HepG2 (cell line): ENCODE measurements around the gene STRADB. TPM values are rescaled to one million over a fixed set of nuclear protein-coding genes. Genes with fewer than 3 reads are reported as not detected.

Experiments used
- ATAC-seq: fragments of 200-7000 bp; cut with Tn5 transposase; 3 replicates; pipeline ENCODE4 v1.9.1; 2020; ENCODE audit warnings: mild to moderate bottlenecking, moderate library complexity
- BruUV-seq: library from RNA; stranded (reverse); fragments of 400-500 nt; replicated peaks from 2 replicates; lab custom pipeline; 2021; lab: Mats Ljungman, UMichigan
- CTCF ChIA-PET: fragments of 300-600 bp; formaldehyde crosslinking; extraction: SDS; loops from one replicate; lab custom pipeline; 2021; ENCODE audit warnings: low total read pairs, inconsistent platforms, low intra/inter-chr PET ratio; lab: Yijun Ruan, JAX
- POLR2A ChIA-PET: fragments of 350-600 bp; sonication (Branson Sonifier 250); formaldehyde crosslinking; loops from one replicate; lab custom pipeline; 2020; ENCODE audit warnings: antibody characterized with exemption, inconsistent platforms; lab: Yijun Ruan, JAX
- DNase-seq: peaks from one replicate; pipeline ENCODE4 v3.0.0-alpha.2; 2015; ENCODE audit warnings: low spot score
- FAIRE-seq: peaks from 3 replicates; lab custom pipeline; 2011; peaks lifted over from hg19 to GRCh38; lab: Jason Lieb, UNC
- H2AFZ ChIP-seq: one replicate; pipeline ENCODE4 v1.6.1; 2011; ENCODE audit warnings: low read length, inconsistent platforms
- H3K27ac ChIP-seq: fragments of 300-600 bp; 3 replicates; pipeline ENCODE4 v1.8.0; 2011; ENCODE audit warnings: mixed run types, mild to moderate bottlenecking, mixed read lengths, low read length, inconsistent platforms; ENCODE audit not compliant: insufficient read depth; ENCODE audit errors: extremely low read length
- H3K27me3 ChIP-seq, 2 experiments: fragments of 200-600 bp in 1 of 2; 2 replicates in 1 of 2; 3 replicates in 1 of 2; pipeline versions ENCODE4 v1.6.0 to v1.8.0; 2011; ENCODE audit warnings: low read length in 2 of 2, mild to moderate bottlenecking in 2 of 2, moderate library complexity in 2 of 2, inconsistent platforms in 1 of 2; ENCODE audit not compliant: insufficient read depth in 2 of 2, control insufficient read depth in 1 of 2
- H3K36me3 ChIP-seq, 2 experiments: fragments of 200-600 bp in 1 of 2; replicated peaks in 1 of 2; 2 replicates in 1 of 2; 3 replicates in 1 of 2; pipeline versions ENCODE4 v1.5.1 to v1.8.0; 2011; ENCODE audit warnings: low read length in 2 of 2, inconsistent platforms in 1 of 2; ENCODE audit not compliant: insufficient read depth in 2 of 2, control insufficient read depth in 1 of 2
- H3K4me1 ChIP-seq: 2 replicates; pipeline ENCODE4 v1.5.1; 2012; ENCODE audit warnings: low read length, inconsistent platforms; ENCODE audit not compliant: insufficient read depth
- H3K4me2 ChIP-seq: 2 replicates; pipeline ENCODE4 v1.6.0; 2011; ENCODE audit warnings: low read depth, low read length, inconsistent platforms
- H3K4me3 ChIP-seq, 3 experiments: fragments of 200-600 bp in 1 of 3; sonication (generic), shearing (Covaris generic) in 1 of 3; replicated peaks in 1 of 3; 2 replicates each; pipeline ENCODE4 v1.5.1; 2011 to 2016; ENCODE audit warnings: low read length in 3 of 3, inconsistent platforms in 2 of 3, low read depth in 2 of 3, mild to moderate bottlenecking in 2 of 3, control low read depth in 1 of 3, mixed read lengths in 1 of 3; ENCODE audit not compliant: insufficient read depth in 1 of 3
- H3K79me2 ChIP-seq: one replicate; pipeline ENCODE4 v1.6.1; 2011; ENCODE audit warnings: low read length, inconsistent platforms; ENCODE audit not compliant: insufficient read depth
- H3K9ac ChIP-seq: 2 replicates; pipeline ENCODE4 v1.6.0; 2011; ENCODE audit warnings: mild to moderate bottlenecking, low read depth, low read length, inconsistent platforms; ENCODE audit not compliant: insufficient read depth
- H3K9me3 ChIP-seq: 2 replicates; pipeline ENCODE4 v1.5.1; 2012; ENCODE audit warnings: mild to moderate bottlenecking, low read length
- H4K20me1 ChIP-seq: 2 replicates; pipeline ENCODE4 v1.6.0; 2011; ENCODE audit warnings: inconsistent platforms, mild to moderate bottlenecking, low read length, moderate library complexity; ENCODE audit not compliant: insufficient read depth
- ARID2 ChIP-seq: sonication (generic); formaldehyde crosslinking; IDR thresholded peaks from 2 replicates; pipeline ENCODE4 v1.8.1; 2022; ENCODE audit warnings: mild to moderate bottlenecking, missing genetic modification reagents, borderline replicate concordance
- GPBP1L1 ChIP-seq: sonication (generic); formaldehyde crosslinking; IDR thresholded peaks from 2 replicates; pipeline ENCODE4 v1.5.0; 2020; ENCODE audit warnings: mild to moderate bottlenecking, missing genetic modification reagents
- MEIS2 ChIP-seq: sonication (generic); formaldehyde crosslinking; IDR thresholded peaks from 2 replicates; pipeline ENCODE4 v1.9.0; 2021; ENCODE audit warnings: mild to moderate bottlenecking, missing genetic modification reagents
- PAF1 ChIP-seq: IDR thresholded peaks from 2 replicates; pipeline ENCODE4 v1.6.1; 2016; ENCODE audit warnings: missing genetic modification reagents, missing compliant biosample characterization
- ZBTB40 ChIP-seq, 2 experiments: fragments of 450-650 bp in 1 of 2; sonication (generic) in 1 of 2; formaldehyde crosslinking in 1 of 2; IDR thresholded peaks; 2 replicates each; pipeline versions ENCODE4 v1.6.1 to v1.8.0; 2016 to 2022; ENCODE audit warnings: antibody characterized with exemption in 1 of 2, mild to moderate bottlenecking in 1 of 2, missing genetic modification reagents in 1 of 2
- ZFP91 ChIP-seq: sonication (generic); formaldehyde crosslinking; IDR thresholded peaks from 2 replicates; pipeline ENCODE4 v1.9.0; 2022; ENCODE audit warnings: missing genetic modification reagents, mild to moderate bottlenecking, borderline replicate concordance
- ZNF224 ChIP-seq: sonication (generic); formaldehyde crosslinking; IDR thresholded peaks from 2 replicates; pipeline ENCODE4 v1.5.0; 2020; ENCODE audit warnings: mild to moderate bottlenecking, missing genetic modification reagents
- ZNF784 ChIP-seq: sonication (generic); formaldehyde crosslinking; IDR thresholded peaks from 2 replicates; pipeline ENCODE4 v1.5.1; 2020; ENCODE audit warnings: missing genetic modification reagents, mild to moderate bottlenecking, borderline replicate concordance
- WGBS: methylation state at CpG from one replicate; pipeline ENCODE4 v1.1.6; 2017; ENCODE audit warnings: low lambda C conversion rate; 5-methylcytosine and 5-hydroxymethylcytosine counted together
- in situ Hi-C: cut with HindIII; loops from 2 replicates; pipeline ENCODE4 v1.10.0; 2017; ENCODE audit warnings: low pct_unique_long_range_greater_than_20kb; ENCODE audit not compliant: extremely low pct_ligation_motif_present
- intact Hi-C: fragments of 100-400 bp; cut with micrococcal nuclease; formaldehyde crosslinking; loops from one replicate; pipeline ENCODE4 v1.10.0; 2022; ENCODE audit not compliant: unreplicated experiment
- polyA plus RNA-seq, 8 experiments: library from polyadenylated mRNA; depleted of rRNA in 3 of 8; stranded (reverse) in 7 of 8; unstranded in 1 of 8; fragments of >200 nt; fragmentation: Illumina TruSeq in 4 of 8; extraction: Trizol in 4 of 8; gene quantifications; 2 replicates each; pipeline versions ENCODE4 v1.2.1 to v1.2.3, GENCODE V29; 2011 to 2016; ENCODE audit warnings: low read depth in 4 of 8, missing spikeins in 1 of 8, mixed read lengths in 1 of 8; ENCODE audit not compliant: insufficient read depth in 1 of 8
- total RNA-seq, 5 experiments: library from RNA; depleted of rRNA; stranded (reverse); fragments of >200 nt; fragmentation: Illumina TruSeq; extraction: Trizol; gene quantifications; 2 replicates each; pipeline ENCODE4 v1.2.3, GENCODE V29; 2016; ENCODE audit warnings: low read depth in 1 of 5

STRADB gene
- total and polyA plus RNA-seq, 2 of the 13 experiments (the other 11 are each of a cell fraction or from before 2014, with no cell fraction given) = 34.1 to 66.6 TPM

GRCh38 chr2:201419986-201420385 lies 31.6 kb upstream of the STRADB start (continued):
- TF ChIP-seq ARID2 (CRISPR knock-in tag) = no peak
- TF ChIP-seq ZNF224 (CRISPR knock-in tag) = no peak

- Histone ChIP-seq H3K9me3 (no peaks in the 10 kb centered on the region), H3K27me3 (no peaks in the 10 kb centered on the region), H3K4me3 (no peak overlapping the region), H3K9ac (no peak overlapping the region), H2AFZ (no peak overlapping the region), H4K20me1 (no peaks in the 10 kb centered on the region), H3K79me2 (peaks cover 3% of the 10 kb centered on the region), H3K4me2 (no peak overlapping the region), H3K27ac (no peak overlapping the region), H3K4me1 (peaks cover 8% of the 10 kb centered on the region; the same call in 1 of the 2 replicates), H3K36me3 (peaks cover 3 to 7% of the 10 kb centered on the region in 2 experiments; a peak in 2 of 5 replicates)
- CTCF ChIA-PET = no interaction called here
- intact Hi-C loops (no loop called here), in situ Hi-C loops (no loop called here)
- WGBS = 95% methylated on average over 3 of the region's 3 CpGs
- DNase-seq (no peak), FAIRE-seq (no peak), ATAC-seq (no peak)
- no TSS peak for BruUV-seq
- POLR2A ChIA-PET = no interaction called here
- TF ChIP-seq MEIS2 (CRISPR knock-in tag) (no peak), ZNF784 (CRISPR knock-in tag) (no peak), ZBTB40 (IDR thresholded peaks at IDR 0.05) (no peak), ZBTB40 (CRISPR knock-in tag; IDR thresholded peaks at IDR 0.05) (no peak), ZFP91 (no peak), GPBP1L1 (CRISPR knock-in tag) (no peak), PAF1 (CRISPR knock-in tag) (no peak)
Measured at GRCh38 chr2:201420442-201421113, 31.0 kb upstream of the STRADB start.
